Lung (tissue), 12 donors: ENCODE measurements around the gene USP6NL. TPM values are rescaled to one million over a fixed set of nuclear protein-coding genes. Genes with fewer than 3 reads are reported as not detected.

ENCODE experiments used
- ATAC-seq: fragments of 200-7000 bp; cut with Tn5 transposase; one replicate; pipeline ENCODE4 v1.9.1; 2020; ENCODE audit warnings: moderate number of reproducible peaks; ENCODE audit not compliant: insufficient read depth, low FRiP score
- DNase-seq, 3 donors: peaks; one replicate each; pipeline ENCODE4 v3.0.0-alpha.2; 2013 to 2017
- H3K27ac ChIP-seq, 2 donors: one replicate each; pipeline ENCODE4 v1.5.1; 2013; ENCODE audit warnings: mild to moderate bottlenecking in 2 of 2, moderate library complexity in 2 of 2, control low read depth in 1 of 2, inconsistent platforms in 1 of 2, low read depth in 1 of 2, low read length in 1 of 2
- H3K27me3 ChIP-seq, 3 donors: one replicate each; pipeline ENCODE4 v1.5.1; 2013; ENCODE audit warnings: low read length in 2 of 3; ENCODE audit not compliant: control insufficient read depth in 3 of 3, insufficient read depth in 3 of 3
- H3K36me3 ChIP-seq, 4 donors: one replicate each; pipeline ENCODE4 v1.5.1; 2013; ENCODE audit warnings: low read length in 4 of 4, mild to moderate bottlenecking in 1 of 4, moderate library complexity in 1 of 4; ENCODE audit not compliant: control insufficient read depth in 4 of 4, insufficient read depth in 4 of 4
- H3K4me1 ChIP-seq, 5 donors: one replicate each; pipeline ENCODE4 v1.5.1; 2013; ENCODE audit warnings: low read length in 5 of 5, mild to moderate bottlenecking in 2 of 5, moderate library complexity in 1 of 5; ENCODE audit not compliant: control insufficient read depth in 5 of 5, insufficient read depth in 5 of 5
- H3K4me3 ChIP-seq: one replicate; pipeline ENCODE4 v1.5.1; 2013; ENCODE audit warnings: mild to moderate bottlenecking, control low read depth, moderate library complexity
- H3K9ac ChIP-seq, 2 donors: one replicate each; pipeline ENCODE4 v1.5.1; 2013; ENCODE audit warnings: low read length in 2 of 2, control low read depth in 1 of 2; ENCODE audit not compliant: insufficient read depth in 1 of 2
- H3K9me3 ChIP-seq, 4 donors: one replicate each; pipeline ENCODE4 v1.5.1; 2013; ENCODE audit warnings: low read length in 3 of 4, mild to moderate bottlenecking in 1 of 4, moderate library complexity in 1 of 4; ENCODE audit not compliant: control insufficient read depth in 4 of 4, insufficient read depth in 3 of 4
- CTCF ChIP-seq: IDR thresholded peaks from 2 replicates; pipeline ENCODE4 v1.5.1; 2012; ENCODE audit warnings: mild to moderate bottlenecking; ENCODE audit errors: control extremely low read depth, extremely low read depth
- WGBS, 2 donors: extraction: QIAGEN DNeasy Blood & Tissue Kit; methylation state at CpG; one replicate each; pipeline ENCODE4 v1.1.7; 2013; 5-methylcytosine and 5-hydroxymethylcytosine counted together
- polyA plus RNA-seq, 2 donors: library from polyadenylated mRNA; stranded (reverse); fragments of 200-250 nt; gene quantifications; one replicate each; pipeline ENCODE4 v1.2.1, GENCODE V29; 2013
- total RNA-seq, 2 donors: library from RNA; depleted of rRNA in 1 of 2; stranded (reverse); fragments of >200 nt in 1 of 2; gene quantifications; one replicate each; pipeline ENCODE4 v1.2.1, GENCODE V29; 2014 to 2021
- donor health status: control.
- donor health status: control.
- donor health status: Bipolar disorder and iron deficiency.
- donor health status: healthy.
- donor health status: DM: yes; HTN: yes; CAD: no.

USP6NL gene
- total and polyA plus RNA-seq, 4 donors = 5.4 to 41.7 (median 13.4) TPM

- no peak overlapping the region for H3K27ac ChIP-seq
- DNase-seq (peak in 2 of 3 donors; percentile 50 to 57), ATAC-seq (no peak)
- peaks cover 0 to 15% (median 4%) of the 10 kb centered on the region in 4 donors for H3K9me3 ChIP-seq
- TF ChIP-seq CTCF = no peak
- H3K36me3 ChIP-seq = no peaks in the 10 kb centered on the region
- no peak overlapping the region for H3K4me3 ChIP-seq
- H3K4me1 ChIP-seq = no peaks in the 10 kb centered on the region
- no peaks in the 10 kb centered on the region for H3K27me3 ChIP-seq
- H3K9ac ChIP-seq = no peak overlapping the region
- 79 to 91% methylated on average over 3 of the region's 3 CpGs for WGBS, 2 donors
Observed at GRCh38 chr10:11425296-11425610, 186.2 kb downstream of the USP6NL start.

DNA sequence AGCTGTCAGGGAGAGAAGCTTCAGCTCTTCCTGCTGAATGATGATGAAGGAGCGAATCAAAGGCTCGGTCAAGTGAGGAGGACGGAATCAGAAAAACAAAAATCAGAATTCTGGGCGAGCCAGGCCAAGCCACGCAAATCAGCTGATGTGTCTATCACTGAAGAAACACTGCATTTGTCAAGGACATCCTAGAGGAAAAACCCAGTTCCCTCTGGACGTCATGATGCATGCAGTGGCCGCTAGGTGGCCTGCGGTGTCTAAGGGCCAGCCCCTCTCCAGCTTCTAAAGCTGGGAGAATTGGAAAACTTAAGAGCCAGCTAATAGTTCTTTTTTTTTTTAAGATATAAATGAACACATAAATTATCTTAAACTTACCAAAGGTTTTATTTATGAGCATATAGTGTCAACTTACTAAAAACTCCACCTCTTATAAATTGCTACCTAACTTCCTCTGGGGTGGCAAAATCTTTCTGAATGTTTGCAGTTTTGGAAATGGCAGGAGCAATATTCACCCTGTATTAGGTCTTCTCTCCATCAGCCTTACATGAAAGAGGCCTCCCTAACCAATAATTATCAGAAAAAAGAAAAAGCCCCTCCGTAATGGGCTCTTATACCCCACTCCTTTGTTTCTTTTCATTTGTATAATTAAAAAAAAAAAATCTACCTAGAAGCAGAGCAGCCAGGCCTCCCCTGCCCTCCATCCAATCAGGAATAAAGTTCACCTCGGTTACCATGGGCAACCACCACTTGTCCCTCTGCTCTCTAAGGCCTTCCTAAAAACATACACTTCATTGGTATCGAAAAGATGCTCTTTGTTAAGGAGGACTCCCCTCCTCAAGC lies 186.8 kb downstream of the USP6NL start:
- WGBS, 2 donors = 44 to 59% methylated on average over 11 of the region's 11 CpGs
- Histone ChIP-seq H3K4me3 (no peak overlapping the region), H3K27me3 (no peaks in the 10 kb centered on the region), H3K4me1 (no peaks in the 10 kb centered on the region), H3K9me3 (peaks cover 0 to 11% (median 6%) of the 10 kb centered on the region in 4 donors), H3K27ac (no peak overlapping the region), H3K9ac (no peak overlapping the region), H3K36me3 (no peaks in the 10 kb centered on the region)
- ATAC-seq (peak; percentile 72), DNase-seq (peak; percentile 42 to 63 (median 55))
- peak; percentile 53 for TF ChIP-seq CTCF

DNA sequence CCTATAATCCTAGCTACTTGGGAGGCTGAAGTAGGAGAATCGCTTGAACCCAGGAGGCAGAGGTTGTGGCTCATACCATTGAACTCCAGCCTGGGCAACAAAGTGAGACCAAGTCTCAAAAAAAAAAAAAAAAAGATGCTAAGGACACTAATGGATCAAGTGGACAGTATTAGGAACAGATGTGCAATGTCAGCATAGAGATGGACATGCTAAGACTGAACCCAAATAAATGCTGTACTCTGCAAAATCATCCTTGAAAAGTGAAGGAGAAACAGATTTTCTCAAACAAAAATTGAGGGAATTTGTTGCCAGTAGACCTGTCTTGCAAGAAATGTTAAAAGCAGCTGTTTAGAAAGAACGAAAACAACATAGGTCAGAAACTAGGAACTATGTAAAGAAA lies 194.5 kb downstream of the USP6NL start:
- H3K36me3 ChIP-seq = no peaks in the 10 kb centered on the region
- no peaks in the 10 kb centered on the region for H3K27me3 ChIP-seq
- ATAC-seq (no peak), DNase-seq (no peak)
- H3K9me3 ChIP-seq = peaks cover 0 to 14% (median 8%) of the 10 kb centered on the region in 4 donors
- H3K4me1 ChIP-seq = no peaks in the 10 kb centered on the region
- no peak for TF ChIP-seq CTCF
- WGBS, 2 donors = 69 to 93% methylated on average over 2 of the region's 2 CpGs
- no peak overlapping the region for H3K4me3 ChIP-seq
- H3K9ac ChIP-seq = no peak overlapping the region
- H3K27ac ChIP-seq = no peak overlapping the region
